ENCODE results near the gene ACTG1. TPM values are rescaled to one million over a fixed set of nuclear protein-coding genes. Genes with fewer than 3 reads are reported as not detected.
A peak's percentile ranks its signal among the peaks of the same experiment; 100 is the strongest.
"Not testable (repeated sequence)": the region's sequence is repeated elsewhere in the genome, so short reads cannot be mapped to it uniquely, and the experiment has no call there.

ACTG1 gene
- total RNA-seq, 1 donor from 2014 or later: 6,103 TPM

DNA sequence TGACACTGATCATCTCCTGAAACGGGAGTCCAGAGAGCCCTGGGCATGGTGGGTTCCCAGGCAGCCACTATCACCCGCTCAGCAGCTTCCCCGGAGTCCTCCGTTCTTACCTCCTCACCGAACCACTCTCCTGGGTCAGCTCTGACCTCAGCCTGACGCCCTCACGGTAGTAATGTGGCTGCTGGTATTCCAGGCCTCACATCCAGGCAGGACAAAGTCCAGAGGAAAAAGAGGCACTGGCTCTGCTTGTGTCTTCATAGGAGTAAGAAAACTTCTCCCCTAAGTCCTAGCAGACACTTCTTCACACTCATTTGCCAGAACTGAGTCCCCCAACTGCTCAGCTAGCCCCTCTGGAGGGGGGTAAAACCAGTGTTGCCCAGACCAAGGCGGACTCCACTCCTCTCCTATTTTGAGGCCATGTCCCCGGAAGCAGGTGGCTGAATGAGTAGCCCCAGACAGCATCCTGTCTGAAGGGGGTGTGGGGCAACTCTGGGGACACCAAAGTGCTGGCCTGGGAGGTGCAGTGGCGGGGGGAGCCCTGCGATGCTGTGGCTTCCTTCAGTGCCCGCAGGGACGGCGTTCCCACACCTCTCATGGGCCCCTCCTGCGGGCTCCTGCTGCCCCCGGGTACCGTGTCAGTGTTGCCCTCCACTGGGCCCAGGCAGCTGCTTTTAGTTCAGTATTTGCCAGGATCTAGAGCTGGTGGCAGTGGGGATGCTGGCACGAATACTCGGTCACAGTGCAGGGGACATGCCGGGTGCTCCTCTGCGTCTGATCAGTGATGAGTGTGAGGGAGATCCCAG, 20.9 kb upstream of the ACTG1 start:
- DNase-seq (ENCODE audit: low read depth in 2 of 2): no peak

DNA sequence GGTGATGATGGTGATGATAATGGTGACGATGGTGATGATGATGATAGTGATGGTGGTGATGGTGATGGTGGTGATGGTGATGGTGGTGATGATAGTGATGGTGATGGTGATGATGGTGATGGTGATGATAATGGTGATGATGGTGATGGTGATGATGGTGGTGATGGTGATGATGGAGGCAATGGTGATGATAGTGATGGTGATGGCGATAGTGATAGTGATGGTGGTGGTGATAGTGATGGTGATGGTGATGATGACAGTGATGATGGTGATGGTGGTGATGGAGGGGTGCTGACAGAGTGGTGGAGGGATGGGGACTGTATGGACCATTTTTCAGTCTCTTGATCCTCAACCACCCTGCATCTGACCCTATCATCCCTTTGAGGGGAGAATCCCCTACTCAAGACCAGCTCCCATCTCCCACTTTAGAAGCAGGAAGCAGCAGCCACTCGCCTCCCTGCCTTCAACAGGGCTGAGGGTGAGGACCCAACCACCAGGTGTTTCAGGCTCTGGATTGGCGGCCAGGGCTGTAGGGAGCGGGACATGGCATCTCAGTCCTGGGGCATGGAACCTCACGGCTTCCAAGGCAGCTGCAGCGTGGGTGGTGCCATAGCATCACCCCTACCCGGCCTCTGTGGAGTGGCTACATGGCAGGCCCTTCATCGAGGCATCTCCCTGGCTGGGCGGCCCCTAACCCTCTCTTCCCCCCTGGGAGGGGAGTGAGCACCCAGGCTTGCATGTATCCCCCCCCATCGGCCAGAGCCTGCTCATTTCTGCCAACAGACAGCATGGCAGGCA, 20.1 kb upstream of the ACTG1 start:
- no peak for DNase-seq (ENCODE audit: low read depth in 2 of 2)

DNA sequence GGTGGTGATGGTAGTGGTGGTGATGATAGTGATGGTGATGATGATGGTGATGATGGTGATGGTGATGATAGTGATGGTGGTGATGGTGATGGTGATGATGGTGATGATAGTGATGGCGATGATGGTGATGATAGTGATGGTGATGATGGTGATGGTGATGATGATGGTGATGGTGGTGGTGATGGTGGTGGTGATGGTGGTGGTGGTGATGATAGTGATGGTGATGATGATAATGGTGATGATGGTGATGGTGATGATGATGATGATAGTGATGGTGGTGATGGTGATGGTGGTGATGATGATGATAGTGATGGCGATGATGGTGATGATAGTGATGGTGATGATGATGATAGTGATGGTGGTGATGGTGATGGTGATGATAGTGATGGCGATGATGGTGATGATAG, 19.4 kb upstream of the ACTG1 start:
- not testable (repeated sequence) for DNase-seq (ENCODE audit: low read depth in 2 of 2)

DNA sequence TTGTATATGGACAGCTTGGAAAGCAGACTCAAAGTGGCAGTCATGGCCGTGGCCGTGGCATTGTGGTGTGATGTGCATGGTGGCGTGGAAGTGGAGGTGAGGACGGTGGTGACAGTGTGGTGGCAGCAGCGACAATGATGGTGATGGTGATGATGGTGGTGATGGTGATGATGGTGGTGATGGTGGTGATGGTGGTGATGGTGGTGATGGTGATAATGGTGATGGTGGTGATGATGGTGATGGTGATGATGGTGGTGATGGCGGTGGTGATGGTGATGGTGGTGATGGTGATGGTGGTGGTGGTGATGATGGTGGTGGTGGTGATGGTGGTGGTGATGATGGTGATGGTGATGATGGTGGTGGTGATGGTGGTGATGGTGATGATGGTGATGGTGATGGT, 18.4 kb upstream of the ACTG1 start:
- DNase-seq (ENCODE audit: low read depth in 2 of 2): not testable (repeated sequence)

DNA sequence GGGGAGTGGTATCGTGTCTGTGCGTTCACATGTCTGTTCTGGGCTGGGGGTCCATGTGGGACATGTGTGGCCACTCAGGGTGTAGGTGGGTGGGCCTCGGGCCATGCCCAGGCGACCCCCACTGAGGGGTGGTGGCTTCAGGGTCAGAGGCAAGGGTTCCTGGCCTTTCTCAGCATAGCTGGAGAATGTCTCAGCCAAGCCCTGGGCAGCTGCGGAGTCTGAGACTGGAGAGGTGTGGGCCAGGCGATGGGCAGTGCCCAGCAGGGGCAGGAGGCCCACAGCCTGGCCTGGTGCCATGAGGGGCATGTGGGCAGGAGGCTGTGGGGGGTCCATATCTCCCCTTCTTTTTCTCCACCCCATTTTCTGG, 16.8 kb upstream of the ACTG1 start:
- no peak for DNase-seq (ENCODE audit: low read depth in 2 of 2)

DNA sequence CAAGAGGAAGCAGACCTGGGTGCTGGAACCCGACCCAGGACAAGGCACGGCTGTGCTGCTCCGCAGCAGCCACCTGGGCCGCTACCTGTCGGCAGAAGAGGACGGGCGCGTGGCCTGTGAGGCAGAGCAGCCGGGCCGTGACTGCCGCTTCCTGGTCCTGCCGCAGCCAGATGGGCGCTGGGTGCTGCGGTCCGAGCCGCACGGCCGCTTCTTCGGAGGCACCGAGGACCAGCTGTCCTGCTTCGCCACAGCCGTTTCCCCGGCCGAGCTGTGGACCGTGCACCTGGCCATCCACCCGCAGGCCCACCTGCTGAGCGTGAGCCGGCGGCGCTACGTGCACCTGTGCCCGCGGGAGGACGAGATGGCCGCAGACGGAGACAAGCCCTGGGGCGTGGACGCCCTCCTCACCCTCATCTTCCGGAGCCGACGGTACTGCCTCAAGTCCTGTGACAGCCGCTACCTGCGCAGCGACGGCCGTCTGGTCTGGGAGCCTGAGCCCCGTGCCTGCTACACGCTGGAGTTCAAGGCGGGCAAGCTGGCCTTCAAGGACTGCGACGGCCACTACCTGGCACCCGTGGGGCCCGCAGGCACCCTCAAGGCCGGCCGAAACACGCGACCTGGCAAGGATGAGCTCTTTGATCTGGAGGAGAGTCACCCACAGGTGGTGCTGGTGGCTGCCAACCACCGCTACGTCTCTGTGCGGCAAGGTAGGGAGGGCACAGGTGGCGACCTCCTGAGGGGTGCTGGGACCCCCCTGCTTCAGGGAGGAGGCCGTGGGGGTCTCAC, 16.2 kb upstream of the ACTG1 start:
- DNase-seq (ENCODE audit: low read depth in 2 of 2): no peak

DNA sequence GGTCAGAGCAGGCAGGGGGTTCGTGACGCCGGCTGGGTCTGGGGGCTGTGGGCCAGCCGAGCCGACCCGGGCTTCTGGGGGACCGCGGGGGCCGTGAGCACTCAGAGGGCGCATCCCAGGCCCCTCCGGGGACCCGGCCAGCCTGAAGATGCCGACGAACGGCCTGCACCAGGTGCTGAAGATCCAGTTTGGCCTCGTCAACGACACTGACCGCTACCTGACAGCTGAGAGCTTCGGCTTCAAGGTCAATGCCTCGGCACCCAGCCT, 15.7 kb upstream of the ACTG1 start:
- no peak for DNase-seq (ENCODE audit: low read depth in 2 of 2)

DNA sequence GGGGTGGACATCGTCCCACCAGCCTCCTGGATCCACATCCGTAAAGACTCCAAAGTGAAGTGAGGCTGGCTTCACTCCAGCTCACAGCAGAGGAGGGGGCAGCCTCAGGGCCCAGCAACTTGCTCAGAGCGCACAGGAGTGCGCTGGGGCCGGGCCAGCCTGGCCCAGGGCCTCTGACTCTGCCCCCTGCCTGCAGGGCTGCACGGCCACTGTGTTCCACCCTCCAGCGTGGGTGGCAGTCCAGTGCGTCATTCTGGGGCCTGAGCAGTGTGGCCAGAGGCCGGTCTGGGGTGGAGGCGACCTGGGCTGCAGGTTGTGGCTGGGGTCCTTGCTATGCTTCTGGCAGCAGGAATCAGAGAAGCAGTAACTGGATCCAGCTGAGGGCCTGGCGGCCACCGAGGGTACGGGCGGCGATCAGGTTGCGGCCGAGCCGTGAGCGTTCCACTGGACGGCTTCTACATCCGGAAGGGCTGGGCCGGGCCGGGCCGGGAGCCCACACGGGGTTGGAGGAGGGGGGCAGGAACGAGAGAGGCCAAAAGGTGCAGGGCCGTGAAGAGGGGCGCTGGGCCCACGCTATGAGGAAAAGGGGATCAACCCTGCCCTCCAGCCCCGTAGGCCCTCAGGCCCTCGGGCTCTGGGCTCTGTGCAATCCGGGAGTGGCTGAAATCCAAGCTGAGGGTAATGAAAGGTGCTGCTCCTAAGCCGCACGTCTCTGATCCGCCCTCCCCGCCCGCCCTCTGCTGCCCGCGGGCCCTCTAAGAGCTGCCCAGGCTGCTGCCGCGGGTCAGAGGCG, 15.2 kb upstream of the ACTG1 start, which contains the start of gene FSCN2:
Gene FSCN2, plus strand, starts transcription at position 787 of the 793 bp plus-strand sequence. CDS start 155 bp downstream, outside the sequence.
- DNase-seq (ENCODE audit: low read depth in 2 of 2): no peak

DNA sequence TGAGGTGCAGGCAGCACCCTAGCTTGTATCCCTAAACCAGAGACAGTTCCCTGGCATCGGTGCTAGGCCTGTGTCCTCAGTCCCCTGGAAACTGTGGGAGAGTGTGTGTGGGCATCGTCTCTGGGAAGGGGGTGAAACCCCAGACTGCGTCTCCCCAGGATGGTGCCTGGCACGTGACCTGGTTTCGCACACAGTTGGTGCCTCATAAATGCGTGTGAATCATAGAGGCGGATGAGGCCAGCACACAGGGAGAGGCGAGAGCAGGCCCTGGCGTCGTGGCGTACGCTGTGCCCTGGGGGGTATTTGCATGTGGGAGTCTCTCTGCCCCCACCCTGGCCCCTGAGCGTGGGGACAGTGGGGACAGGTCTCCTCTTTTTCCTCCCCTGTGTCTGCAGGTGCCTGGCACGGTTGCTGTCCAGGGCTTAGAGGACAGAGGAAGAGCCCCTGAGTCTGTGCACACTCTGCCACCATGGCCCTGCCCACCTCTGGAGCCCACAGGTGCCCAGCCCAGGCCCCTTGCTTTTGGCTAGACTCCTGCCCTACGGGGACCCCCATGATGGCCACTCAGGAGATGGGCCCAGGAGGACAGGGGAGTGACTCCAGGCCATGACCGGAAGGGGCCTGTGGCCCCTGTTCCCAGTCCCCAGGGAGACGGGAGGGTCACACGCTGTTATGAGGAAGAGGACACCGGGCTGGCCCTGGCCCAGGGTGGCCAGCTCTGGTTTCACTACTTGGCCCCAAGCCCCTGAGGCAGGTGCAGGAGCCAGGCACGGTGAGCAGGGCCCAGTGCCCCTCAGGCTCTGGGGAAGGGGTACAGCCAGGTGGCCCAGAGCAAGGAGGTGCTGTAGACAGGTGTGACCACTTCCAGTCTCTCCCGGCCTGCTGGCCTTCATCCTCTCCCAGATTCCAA, 14.3 kb upstream of the ACTG1 start:
- DNase-seq (ENCODE audit: low read depth in 2 of 2): no peak

DNA sequence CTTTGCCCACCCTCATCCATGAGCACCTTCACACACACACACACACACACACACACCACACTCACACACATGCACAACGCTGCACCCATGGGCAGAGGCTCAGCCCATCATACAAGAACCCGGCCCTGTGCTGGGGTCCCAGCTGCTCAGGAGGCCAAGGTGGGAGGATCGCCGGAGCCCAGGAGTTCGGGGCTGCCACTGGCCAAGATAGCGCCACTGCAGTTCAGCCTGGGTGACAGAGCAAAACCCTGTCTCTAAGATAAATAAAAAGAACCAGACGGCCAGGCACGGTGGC, 12.2 kb upstream of the ACTG1 start:
- no peak for DNase-seq (ENCODE audit: low read depth in 2 of 2)

DNA sequence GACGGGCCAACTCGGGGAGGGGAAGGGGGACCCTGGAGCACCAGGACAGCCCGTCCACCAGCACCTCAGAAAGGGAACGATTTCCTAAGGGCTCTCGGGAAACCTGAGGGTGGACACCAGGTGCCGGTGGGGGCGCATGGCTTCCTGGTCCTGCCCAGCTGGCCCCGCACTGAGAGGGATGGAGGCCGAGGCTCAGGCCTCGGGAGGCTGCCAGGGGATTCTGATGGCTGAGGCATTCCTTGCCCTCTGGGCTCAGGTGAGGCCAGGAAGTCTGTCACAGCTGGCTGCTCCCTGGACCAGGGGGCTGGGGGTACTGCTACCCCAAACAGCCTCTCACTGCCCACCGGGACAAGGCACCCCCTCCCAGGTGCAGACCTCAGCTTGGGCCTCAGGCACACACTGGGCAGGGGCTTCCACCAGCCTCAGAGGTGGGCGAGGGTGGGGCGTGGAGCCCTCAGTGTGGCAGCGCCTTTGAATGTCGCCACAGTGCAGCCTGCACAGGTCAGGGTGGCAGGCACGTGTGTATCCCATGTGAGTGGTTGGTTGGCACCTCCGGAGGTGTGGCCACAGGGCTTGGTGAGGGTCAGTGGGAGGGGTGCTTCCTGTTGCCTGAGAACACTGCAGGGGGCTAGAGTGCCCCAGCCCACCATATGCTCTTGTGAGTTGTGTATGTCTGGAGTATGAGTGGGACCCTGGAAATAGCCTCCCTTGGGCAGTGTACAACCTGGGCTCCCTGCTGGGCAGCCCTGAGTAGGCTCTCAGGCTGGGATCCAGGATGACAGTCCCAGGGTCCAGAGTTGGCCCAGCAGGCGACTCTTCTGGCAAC, 11.7 kb upstream of the ACTG1 start:
- no peak for DNase-seq (ENCODE audit: low read depth in 2 of 2)

DNA sequence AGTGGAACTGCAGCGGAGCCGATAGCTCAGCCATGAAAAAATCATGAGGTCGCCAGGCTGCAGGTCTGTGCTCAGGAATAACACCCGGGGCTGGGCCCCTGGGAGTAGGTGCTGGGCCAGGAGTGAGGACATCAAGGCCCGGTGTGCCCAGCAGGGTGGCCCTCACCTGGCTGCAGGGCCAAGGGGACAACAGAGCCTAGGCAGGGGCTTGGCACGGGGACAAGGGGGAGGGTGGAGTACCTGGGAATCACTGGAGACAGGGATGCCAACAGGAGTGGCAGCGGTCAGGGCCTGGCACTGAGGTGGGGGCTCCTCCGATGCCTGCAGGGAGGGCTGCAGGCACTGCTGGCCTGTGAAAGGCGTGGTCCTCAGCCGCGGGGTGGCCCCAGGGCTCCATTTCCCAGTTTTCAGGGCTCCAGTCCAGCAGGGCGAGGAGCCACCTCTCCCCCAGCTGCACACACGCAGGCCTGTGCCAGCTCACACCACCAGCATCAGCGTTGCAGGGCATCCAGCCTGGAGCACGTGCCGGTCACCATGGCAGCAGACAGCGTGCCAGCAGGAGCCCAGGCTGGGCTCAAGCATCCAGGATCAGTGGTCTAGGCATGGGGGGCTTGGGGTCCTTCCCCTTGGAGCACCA, 10.9 kb upstream of the ACTG1 start:
- no peak for DNase-seq (ENCODE audit: low read depth in 2 of 2)

DNA sequence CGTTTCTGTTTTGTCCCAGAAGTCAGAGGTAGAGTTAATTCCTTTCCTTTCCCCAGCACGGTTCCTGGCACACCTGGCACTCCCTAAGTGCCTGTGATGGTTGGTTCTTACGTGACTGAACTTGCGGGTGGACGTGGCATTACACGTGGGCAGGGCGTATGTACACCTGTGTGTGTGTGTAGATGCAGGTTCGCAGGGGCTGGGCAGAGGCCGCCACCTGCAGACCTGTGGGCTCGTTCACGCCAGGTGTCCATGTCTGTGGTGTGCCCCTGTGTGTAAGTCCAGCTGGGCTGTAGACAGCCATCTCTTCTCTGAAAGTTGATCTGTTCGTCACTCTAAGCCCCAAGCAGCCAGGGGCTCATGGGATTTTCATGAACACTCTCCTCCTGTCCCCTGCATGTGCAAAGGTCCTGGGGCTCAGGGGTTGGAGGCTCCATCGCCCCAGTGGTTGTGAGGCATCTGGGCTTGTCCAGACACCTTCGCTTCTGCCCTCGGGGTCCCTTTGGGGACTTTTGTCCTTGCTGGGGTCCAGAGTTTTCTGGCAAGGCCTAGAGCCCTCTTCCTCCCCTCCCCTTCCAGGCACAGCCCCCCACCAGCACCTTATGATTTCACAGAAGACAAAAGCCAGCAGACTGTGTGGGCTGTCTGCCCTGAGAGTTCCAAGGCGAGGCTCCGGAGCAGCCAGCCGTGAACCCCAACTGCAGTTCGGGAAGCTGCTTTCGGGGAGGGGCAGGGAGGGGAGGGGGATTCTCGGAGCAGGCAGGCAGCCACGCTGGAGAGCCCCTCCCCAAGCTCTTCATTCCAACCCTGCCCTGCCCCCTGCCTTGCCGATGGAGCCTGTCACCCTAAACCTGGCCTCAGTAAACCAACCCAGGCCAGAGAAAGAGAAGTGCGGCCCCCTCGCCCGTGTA, 10.1 kb upstream of the ACTG1 start:
- peak in 1 of 2 donors; percentile 43 for DNase-seq (ENCODE audit: low read depth in 2 of 2)

DNA sequence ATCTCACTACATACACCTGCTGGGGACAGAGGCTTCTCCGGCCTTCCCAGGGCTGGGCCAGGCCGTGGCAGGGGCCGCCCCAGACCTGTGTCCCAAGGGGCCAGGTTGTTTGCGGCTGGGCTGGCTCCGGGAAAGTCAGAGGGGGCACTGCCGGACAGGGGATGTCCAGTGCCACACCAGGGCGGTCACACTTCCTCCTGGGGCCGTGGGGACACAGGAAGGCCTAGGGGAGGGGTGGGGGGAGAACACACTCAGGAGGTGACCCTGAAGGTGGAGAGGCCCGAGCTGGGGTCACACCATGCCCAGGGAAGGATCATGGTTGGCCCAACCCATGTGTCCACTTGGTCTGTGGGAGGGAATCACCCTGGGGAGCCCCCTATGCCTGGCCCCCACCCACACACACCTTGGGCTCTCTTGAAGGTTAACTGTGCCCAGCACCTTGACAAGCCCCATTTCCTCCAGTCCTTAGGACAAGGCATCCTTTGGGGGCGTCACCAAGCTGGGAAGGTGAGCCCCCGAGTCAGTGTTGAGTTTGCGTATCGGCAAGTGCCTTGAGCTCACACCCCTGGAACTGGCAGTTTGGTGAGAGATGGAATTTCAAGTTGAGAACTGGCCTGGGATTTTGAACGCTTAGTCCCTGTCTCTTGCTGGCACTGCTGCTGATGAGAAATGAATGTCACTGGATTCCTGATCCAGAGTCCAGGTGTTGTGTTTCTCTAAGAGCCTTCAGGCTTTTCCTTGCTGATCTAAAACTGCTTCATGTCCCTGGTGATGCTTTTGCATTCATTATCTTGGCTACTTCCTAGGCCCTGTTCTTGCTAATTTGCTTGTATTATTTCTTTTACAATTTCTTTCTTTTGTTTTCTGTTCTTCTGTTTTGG, 7.7 kb upstream of the ACTG1 start:
- no peak for DNase-seq (ENCODE audit: low read depth in 2 of 2)

DNA sequence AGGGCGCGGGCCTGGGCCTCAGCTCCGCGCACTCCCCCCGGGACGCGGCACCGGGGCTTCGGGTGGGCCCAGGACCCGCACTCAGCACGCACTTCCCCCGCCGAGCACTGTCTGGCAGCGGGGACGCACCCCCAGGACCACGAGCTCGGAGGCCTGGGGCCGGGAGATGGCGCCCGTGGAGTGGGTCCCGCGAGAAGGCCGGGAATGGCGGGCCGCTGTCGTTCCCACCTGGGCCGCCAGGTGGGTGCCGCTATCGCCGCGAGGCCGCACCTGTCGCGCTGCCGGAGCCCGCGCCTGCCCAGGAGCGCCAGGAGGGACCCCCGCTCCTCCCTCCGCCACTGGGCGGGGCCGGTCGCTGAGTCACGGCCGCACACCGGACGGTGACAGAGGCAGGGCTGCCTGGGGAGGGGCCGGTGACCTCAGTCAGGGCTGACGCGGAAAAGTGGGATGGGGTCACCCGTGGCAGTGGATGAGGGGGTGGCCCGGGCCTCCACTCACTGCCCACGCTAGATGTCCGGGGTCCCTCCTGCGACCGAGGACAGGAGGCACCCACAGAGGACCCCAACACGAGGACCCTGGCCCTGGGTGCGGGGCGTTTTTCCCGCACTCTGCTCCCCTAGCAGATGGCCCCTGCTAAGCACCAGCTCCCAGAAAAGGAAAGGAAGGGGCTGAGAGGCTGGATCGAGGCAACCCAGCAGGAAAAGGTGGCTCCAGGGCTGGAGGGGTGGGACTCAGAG, 6.9 kb upstream of the ACTG1 start:
- peak in 1 of 2 donors; percentile 43 for DNase-seq (ENCODE audit: low read depth in 2 of 2)

DNA sequence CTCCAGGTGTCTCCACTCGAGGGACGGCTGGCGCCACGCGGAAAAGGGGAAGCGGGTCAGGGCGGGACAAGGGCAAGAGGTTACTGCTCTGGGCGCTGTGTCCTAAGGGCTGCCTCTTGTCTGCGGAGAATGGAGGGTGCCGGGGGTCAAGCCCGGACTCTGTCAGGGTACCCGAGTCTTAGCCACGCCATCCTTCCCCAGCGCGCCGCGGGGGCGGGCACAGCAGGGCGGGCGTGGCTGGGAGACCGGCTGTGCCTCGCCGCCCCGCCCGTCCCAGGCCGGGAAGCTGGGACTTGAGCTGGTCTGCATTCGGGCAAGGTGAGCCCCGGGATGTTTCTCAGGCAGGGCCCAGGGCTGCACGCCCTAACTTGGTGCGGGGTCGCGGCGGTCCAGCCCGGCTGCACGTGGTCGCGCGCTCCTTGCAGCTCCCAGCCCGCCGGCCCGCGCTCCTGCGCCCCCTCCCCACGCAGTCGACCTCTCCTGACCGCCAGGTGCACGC, 6.2 kb upstream of the ACTG1 start:
- DNase-seq (ENCODE audit: low read depth in 2 of 2): no peak
